Measurements from ENCODE around the gene PLAAT2. TPM values are rescaled to one million over a fixed set of nuclear protein-coding genes. Genes with fewer than 3 reads are reported as not detected.
"Not testable (repeated sequence)": the region's sequence is repeated elsewhere in the genome, so short reads cannot be mapped to it uniquely, and the experiment has no call there.

The PLAAT2 gene
- total RNA-seq, 1 donor from 2014 or later = not detected

DNA sequence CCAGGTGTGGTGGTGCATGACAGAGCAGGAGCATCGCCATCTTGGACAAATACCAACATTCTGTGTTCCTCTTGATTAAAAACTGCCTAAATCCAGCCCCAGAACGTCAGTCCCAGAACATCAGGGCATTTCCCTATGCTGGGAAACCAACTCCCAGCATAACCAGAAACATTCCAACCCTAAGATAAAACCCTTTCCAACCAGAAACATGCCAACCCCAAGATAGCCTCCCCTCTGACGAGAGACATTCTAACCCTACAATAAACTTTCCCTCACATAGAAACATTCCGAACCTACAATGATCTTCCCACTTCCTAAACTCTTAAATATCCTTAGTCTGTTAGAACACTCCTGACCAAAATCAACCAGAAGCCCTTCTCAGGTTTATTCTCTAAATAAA, 15.0 kb downstream of the PLAAT2 start:
- DNase-seq = no peak

DNA sequence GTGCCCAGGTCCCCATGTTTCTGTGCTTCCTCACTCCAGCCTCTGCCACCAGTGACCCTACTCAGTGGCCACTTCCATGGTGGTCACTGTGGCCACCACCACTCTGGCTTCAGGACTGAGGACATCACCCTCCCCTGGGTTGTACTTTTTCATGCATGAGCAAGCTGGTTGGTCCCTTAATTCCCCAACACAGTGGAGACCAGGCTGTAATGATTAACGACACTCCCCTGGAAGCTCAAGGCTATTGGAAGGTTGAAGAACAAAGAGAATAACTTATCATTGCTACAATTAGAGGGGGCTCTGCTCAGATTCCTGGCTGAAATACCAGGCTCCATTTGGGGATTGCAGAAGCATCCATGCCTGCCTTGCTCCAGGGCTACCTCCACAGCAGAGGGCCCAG, 16.1 kb downstream of the PLAAT2 start:
- no peak for DNase-seq

DNA sequence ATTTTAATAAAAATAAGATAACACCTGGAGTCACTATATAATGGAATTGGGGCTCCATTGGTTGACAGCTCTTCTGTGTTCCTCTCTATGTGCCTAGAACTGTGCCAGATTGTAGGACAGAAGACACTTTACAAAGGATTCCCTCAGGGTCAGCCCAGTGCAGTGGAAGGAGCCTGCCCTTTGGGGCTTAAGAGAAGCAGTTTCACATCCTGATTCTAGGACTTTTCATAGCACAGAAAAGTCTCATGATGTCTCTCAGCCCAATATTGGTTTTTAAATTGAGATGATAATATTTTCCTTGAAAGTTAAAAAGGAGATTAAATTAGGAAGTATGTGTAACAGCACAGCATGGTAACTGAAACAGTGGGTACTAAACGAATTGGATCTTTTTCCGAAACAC, 19.5 kb downstream of the PLAAT2 start:
- no peak for DNase-seq

DNA sequence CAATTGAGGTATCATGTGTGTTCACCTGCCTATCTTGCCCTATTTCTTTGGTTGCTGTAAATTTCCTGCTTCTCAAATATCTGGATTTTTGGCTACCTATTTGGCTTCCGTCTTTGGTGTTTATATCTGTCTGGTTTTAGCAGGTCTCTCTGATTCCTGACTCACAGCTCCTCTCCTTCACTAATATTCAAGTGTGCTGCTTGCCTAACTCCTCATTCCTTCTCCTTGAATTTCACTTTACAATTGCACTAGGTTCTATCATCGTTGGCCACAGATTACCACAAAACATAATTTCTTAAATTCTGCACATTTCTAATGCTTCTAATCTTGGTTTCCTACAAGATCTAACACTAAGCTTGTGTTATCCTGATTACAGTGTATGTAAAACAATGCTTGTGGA, 20.7 kb downstream of the PLAAT2 start:
- DNase-seq = not testable (repeated sequence)

DNA sequence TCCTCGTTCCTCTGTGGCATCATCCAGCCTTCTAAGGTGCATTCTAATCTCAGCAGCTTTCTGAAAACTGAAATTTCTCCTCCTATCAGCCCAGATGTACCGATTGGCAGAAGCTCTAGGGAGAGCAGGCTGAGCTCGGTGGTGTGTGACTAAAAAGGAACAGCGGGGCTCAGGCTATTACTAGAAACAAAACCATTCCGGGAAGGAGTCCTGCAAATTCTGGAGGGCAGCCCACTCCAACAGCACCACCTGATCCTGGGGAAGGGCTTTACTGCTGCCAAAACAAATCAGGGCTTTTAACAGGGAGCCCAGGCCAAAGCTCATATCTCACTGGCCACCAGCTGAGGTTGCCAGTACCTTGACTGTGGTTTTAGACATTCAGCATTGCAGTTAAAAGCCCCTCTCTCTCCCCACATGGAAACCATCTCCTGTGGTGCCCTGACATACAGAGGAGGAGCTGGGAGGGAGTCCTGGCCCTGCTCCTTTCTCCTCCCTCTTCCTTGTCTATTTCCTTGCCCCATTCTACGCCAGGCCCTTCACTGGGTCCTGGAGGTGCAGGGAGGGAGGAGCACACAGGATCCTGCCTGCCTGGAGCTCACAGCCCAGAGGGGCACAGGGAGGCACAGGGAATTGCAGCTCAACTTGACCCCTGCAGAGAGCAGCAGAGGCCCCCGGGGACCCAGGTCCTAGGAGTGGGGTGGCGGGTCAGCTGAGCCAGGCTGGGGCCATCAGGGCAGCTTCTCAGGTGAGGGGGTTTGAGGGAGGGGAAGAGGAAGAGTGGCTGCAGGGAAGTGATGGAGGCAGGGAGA, 25.7 kb downstream of the PLAAT2 start:
- peak; percentile 73 for DNase-seq

DNA sequence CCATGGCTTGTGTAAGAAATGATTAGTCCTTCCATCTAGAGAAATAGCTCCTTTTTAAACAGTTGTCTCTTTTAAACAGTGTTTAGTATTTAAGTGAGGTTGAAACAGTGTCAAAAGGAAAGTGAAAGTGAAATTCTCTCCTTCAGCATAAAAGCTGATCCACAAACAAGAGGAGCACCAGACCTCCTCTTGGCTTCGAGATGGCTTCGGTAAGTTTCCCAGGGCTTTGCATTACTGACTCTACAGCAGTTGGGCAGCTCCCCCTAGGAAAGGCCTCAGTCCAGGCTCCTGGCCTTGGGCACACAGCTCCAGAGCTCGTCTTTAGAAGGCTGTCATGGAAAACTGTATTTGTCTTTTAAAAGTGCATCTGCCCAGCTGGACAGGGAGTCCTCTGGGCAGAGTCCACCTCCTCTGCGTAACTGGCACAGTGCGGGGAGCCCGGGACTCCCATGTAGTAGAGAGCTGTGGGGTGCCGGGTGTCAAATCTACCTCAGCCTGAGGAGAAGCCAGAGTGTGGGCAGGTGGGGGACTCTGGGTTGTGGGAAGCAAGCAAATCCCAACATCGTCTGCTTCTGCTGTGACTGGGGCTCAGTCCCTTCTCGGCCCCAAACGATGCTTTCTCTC, 26.4 kb downstream of the PLAAT2 start, which contains the start of gene PLAAT4:
PLAAT4 (plus strand) TSS at position 140 of the 624 bp plus-strand sequence; CDS start at position 201, 61 bp downstream.
- DNase-seq = peak; percentile 57

DNA sequence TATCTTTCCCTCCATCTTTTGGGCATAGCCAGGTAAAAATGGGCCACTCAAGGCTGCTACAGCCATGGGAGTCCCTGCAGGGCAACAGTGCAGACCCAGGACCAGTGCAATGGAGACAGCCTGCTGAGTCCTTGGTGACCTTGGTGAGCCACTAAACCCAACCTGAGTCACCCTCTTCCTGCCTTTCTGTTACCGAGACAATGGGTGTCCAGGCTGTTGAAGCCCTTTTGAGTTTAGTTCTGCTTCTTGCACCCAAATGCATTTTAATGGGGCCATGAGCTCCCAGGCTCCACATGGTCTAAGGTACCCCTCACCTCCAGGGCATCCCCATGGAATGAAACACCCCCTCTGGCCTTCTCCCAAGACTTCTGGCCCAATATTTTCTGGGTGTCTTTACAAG, 27.4 kb downstream of the PLAAT2 start:
- DNase-seq = no peak

DNA sequence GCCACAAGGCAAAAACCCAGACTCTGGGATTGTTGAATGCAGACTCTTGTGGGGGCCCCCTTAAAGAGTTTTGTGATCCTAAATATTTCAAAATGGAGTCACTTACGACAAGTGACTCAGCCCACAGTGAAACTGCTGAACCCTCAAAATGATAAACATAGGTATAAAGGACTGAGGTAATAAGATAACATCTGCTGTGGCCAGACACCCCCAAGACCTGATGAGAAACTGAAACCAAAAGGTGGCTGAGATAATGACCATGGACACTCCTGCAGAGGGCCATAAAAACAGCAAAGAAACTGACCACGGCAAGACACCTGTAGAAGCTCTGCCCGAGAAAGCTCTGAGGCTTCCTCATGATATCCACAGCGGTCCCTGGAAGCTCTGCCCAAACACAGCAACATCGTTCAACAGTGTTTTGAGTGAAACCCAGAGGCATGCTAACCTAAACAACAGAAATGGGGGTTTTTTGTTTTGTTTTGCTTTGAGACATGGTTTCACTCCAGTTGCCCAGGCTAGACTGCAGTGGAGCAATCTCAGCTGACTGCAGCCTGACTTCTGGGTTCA, 28.2 kb downstream of the PLAAT2 start:
- no peak for DNase-seq

DNA sequence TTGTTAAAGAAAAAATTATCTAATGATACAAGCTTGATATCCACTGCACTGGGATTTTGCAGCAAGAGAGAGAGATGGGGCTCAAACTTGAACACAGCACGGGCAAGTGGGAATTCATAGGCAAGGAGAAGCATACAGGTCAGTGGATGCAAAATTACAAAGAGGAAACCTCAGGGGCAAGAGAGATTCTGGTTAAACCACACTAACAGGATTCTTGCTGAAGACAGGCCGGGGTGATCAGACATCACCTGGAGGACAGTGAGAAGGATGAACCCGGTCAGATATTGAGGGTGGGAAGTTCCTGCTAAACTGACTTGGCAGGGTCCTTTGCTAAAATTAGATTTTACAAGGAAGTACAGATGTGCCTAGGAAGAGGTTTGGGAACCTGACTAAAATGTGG, 29.1 kb downstream of the PLAAT2 start:
- no peak for DNase-seq

DNA sequence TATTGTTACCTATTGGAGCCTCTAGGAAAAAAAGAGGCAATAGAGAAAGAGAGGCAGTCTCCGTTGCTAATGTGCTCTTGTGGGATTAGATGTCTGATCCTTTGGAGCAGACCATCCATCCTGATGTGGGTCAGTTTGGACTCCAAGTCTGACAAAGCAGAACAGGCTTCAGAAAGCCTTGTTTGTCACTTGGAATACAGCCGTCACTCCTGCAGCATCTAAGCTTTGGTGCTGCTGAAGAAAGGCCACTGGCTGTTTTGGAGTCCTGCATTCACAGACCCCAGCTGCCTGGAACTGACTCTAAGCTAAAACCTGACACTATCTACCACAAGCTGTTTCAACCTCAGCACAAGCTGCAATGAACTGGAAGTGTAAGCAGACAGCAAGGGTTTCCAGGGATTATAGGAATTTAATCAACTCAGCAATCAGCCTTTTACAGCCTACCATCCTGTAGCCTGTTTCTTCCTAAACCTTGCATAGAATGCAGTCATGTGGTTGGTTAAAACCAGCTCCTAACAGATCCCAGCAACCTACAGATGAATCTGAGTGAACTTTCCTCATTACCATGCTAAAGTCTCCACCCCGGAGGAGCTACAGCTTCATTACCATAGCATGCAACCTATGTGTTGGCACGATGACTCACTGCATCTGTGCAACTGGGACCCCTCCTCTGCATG, 30.2 kb downstream of the PLAAT2 start:
- no peak for DNase-seq

DNA sequence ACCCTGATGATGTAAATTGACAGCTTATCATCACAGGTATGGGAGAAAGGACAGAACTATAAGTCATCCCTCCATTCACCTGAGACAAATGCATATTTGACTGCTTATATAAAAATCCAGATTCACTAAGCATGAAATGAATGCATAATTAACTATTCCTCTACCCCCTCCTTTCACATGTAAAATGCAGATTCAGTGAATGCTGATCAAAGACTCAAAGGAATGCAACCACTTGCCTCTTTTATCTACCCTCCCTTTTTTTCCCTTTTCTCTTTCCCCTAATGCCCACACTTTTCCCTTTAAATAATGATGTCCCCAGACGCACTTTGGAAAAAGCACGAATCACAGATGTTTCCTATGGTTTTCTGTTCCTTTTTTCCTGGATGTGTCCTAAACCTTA, 31.1 kb downstream of the PLAAT2 start:
- DNase-seq = no peak

DNA sequence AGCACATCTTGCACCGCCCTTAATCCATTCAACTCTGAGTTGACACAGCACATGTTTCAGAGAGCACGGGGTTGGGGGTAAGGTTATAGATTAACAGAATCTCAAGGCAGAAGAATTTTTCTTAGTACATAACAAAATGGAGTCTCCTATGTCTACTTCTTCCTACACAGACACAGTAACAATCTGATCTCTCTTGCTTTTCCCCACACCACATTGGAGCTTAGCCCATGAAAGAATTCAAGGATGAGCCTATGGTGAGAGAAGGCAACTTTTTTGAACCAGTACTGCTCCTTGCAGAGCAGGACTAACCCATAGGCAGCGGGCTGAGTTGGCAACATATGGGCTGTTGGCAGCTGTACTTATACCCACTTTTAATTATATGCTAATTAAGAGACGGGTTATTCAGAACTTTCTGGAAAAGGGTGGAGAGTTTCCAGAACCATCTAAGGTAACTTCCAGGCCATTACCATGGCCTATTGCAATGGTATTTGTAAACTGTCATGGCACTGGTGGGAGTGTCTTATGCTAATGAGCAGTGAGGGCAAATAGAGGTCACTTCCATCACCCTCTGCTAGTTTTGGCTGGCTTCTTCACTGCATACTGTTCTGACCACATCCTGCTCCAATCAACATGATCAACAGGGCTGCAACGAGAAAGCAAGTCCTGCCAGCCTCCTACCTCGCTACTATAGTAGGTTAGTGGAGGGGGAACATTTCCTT, 31.9 kb downstream of the PLAAT2 start:
- not testable (repeated sequence) for DNase-seq

DNA sequence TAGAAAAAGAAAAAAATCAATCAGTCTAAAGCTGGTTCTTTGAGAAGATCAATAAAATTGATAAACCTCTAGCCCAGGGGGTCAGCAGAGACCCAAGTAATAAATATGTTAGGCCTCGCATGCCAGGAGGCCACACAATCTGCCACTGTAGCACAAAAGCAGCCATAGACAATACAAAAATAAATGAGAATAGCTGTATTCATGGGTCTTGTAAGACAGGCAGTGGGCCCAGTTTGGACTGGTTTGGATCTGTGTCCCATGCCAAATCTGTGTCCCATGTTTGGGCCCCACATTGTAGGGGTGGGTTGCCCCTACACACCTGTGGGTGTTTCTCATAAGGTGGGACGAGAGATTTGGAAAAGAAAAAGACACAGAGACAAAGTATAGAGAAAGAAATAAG, 33.2 kb downstream of the PLAAT2 start:
- DNase-seq = no peak

DNA sequence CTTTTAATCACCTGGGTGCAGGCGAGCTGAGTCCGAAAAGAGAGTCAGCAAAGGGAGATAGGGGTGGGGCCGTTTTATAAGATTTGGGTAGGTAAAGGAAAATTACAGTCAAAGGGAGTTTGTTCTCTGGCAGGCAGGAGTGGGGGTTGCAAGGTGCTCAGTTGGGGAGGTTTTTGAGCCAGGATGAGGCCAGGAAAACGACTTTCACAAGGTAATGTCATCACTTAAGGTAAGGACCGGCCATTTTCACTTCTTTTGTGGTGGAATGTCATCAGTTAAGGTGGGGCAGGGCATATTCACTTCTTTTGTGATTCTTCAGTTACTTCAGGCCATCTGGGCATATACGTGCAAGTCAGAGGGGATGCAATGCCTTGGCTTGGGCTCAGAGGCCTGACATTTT, 33.8 kb downstream of the PLAAT2 start:
- DNase-seq = not testable (repeated sequence)

DNA sequence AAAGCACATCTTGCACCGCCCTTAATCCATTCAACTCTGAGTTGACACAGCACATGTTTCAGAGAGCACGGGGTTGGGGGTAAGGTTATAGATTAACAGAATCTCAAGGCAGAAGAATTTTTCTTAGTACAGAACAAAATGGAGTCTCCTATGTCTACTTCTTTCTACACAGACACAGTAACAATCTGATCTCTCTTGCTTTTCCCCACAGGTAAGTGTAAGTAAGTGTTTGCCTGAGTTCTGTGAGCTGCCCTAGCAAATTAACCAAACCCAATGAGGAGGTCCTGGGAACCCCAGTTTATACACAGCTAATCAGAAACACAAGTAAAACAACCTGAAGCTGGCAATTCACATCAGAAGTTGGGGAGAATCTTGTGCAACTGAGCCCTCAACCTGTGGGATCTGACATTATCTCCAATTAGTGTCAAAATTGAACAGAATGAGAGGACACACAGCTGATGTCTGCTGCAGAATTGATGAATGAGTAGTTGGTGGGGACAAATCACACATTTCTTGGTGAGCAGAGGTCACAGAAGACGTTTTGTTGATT, 34.4 kb downstream of the PLAAT2 start:
- not testable (repeated sequence) for DNase-seq

DNA sequence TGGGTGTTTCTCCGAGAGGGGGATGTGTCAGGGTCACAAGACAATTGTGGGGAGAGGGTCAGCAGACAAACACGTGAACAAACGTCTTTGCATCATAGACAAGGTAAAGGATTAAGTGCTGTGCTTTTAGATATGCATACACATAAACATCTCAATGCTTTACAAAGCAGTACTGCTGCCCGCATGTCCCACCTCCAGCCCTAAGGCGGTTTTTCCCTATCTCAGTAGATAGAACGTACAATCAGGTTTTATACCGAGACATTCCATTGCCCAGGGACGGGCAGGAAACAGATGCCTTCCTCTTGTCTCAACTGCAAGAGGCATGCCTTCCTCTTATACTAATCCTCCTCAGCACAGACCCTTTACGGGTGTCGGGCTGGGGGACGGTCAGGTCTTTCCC, 35.0 kb downstream of the PLAAT2 start:
- DNase-seq = not testable (repeated sequence)

DNA sequence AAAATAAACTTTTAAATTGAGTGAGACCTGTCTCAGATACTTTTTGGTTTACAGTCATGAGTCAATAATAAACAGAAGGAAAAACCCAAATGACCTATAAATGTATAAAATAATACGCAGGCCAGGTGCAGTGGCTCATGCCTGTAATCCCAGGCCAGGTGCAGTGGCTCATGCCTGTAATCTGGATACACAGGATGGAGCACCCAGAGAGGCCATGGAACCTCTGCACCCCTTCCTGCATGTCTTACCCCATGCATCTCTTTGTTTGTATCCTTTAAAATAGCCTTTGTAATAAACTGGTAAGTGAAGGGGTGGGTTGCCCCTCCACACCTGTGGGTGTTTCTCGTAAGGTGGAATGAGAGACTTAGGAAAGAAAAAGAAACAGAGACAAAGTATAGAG, 35.5 kb downstream of the PLAAT2 start:
- no peak for DNase-seq

DNA sequence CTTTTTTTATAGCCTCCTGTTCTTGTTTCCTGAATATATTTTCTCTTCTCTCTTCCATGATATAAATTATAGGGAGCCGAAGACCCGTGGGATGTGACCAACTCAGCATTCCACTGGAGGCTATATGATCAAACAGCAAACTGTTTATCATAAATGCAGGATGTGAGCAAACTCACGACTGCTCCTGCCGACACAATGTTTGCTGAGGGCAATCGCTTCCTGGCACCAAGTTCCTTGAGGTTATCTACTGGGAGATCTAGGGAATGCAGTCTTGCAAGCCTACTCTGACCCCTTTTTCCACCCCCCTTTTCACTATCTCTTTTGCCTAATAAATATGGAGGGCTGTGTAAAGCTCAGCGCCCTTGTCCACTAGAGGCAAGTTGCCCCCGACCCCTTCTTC, 40.0 kb downstream of the PLAAT2 start:
- DNase-seq = no peak

DNA sequence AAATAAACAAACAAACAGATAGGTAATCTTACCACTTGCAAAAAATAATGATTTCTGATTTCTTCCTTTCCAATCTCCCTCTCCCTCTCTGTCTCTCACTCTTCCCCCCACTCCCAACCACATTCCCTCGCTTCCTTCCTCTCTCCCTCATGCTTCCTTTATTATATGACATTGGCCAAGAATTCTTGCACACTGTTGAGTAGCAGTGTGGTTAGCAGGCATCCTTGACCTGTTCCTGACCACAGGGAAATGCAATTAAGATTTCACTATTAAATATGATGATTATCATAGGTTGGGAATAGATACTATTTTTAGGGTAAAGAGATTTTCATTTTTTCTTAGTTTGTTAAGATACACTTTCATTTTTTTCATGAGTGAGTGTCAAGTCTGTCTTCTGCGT, 41.3 kb downstream of the PLAAT2 start:
- DNase-seq = no peak

DNA sequence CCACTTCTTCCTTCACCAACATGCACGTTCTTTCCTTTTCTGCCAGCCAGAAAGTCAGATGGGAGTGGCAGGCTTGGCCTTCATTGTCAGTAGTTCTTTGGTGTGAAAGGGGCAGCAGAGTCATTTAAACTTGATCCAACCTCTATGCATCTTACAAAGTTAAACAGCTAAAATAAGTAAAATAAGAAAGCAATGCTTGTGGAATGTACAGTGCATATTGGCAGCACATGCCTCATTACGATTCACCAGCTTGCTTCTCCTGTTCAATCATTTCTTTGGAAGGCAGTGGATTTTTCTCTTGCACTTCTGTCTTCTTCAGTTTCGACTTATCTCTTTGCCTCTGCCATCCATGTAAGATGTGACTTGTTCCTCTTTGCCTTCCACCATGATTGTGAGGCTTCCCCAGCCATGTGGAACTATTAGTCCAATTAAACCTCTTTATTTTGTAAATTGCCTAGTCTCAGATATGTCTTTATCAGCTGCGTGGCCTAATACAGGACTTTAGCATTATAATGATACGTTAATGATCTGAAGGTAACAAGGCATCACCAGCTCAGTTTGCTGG, 42.5 kb downstream of the PLAAT2 start:
- DNase-seq = no peak

DNA sequence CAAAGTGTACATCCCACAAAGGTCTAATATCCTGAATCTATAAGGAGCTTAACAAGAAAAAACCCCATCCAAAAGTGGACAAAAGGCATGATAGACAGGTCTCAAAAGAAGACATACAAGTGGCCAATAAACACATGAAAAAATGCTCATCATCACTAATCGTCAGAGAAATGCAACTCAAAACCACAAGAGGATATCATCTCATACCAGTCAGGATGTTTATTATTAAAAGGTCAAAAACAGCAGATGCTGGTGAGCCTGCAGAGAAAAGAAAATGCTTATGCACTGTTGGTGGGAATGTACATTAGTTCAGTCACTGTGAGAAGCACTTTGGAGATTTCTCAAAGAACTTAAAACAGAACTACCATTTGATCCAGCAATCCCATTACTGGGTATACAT, 44.6 kb downstream of the PLAAT2 start:
- no peak for DNase-seq

DNA sequence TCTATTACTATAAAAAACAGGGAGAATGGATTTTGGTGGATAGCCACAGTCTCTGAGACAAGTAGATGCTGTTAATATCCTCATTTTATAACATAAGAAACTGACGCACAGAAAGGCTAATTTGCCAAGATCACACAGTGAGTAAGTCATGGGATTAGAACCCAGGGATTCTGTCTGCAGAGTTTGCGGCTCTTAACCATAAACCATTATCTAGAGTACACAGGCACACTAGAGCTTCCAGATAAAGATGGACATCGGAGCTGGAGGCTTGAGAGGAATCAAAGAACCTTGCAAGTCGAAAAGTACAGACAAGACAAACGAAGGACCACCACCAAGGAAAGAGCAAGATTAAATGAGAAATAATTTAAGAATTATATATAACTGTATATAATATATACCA, 46.0 kb downstream of the PLAAT2 start:
- DNase-seq = no peak

Measured in occipital lobe (tissue), 2 donors.